Mucosa of stomach (tissue), 1 donor: ENCODE results near the gene DNPEP.

Experiments used
- H3K27me3 ChIP-seq: one replicate; pipeline ENCODE4 v1.7.0; 2013; ENCODE audit warnings: mild to moderate bottlenecking, low read length; ENCODE audit not compliant: control insufficient read depth, insufficient read depth
- H3K36me3 ChIP-seq: one replicate; pipeline ENCODE4 v1.7.0; 2013; ENCODE audit warnings: low read length; ENCODE audit not compliant: control insufficient read depth, insufficient read depth
- H3K4me1 ChIP-seq: one replicate; pipeline ENCODE4 v1.7.0; 2013; ENCODE audit warnings: mild to moderate bottlenecking, low read length; ENCODE audit not compliant: control insufficient read depth, insufficient read depth
- H3K4me3 ChIP-seq: one replicate; pipeline ENCODE4 v1.7.0; 2013; ENCODE audit warnings: low read length
- H3K9ac ChIP-seq: one replicate; pipeline ENCODE4 v1.7.0; 2013; ENCODE audit warnings: mild to moderate bottlenecking, low read length, moderate library complexity
- H3K9me3 ChIP-seq: one replicate; pipeline ENCODE4 v1.7.0; 2013; ENCODE audit warnings: mild to moderate bottlenecking, low read length, moderate library complexity; ENCODE audit not compliant: control insufficient read depth
- donor health status: Pancreatic carcinoma.

DNPEP gene

GRCh38 chr2:219392754-219393153 lies 5.0 kb upstream of the DNPEP start:
- Histone ChIP-seq H3K4me3 (no peak overlapping the region), H3K9me3 (no peaks in the 10 kb centered on the region), H3K36me3 (no peaks in the 10 kb centered on the region), H3K4me1 (peaks cover 5% of the 10 kb centered on the region), H3K27me3 (no peaks in the 10 kb centered on the region), H3K9ac (no peak overlapping the region)

- no peak overlapping the region for H3K4me3 ChIP-seq
Observed at GRCh38 chr2:219388907-219389156, 1.1 kb upstream of the DNPEP start.

GRCh38 chr2:219388121-219388906 lies 602 bp upstream of the DNPEP start:
- Histone ChIP-seq H3K36me3 (peaks cover 15% of the 10 kb centered on the region), H3K4me3 (no peak overlapping the region), H3K27me3 (no peaks in the 10 kb centered on the region), H3K9ac (peak overlapping the region; percentile 56), H3K4me1 (peaks cover 23% of the 10 kb centered on the region), H3K9me3 (no peaks in the 10 kb centered on the region)

More at GRCh38 chr2:219388907-219389156, 1.1 kb upstream of the DNPEP start:
- Histone ChIP-seq H3K27me3 (no peaks in the 10 kb centered on the region), H3K36me3 (peaks cover 15% of the 10 kb centered on the region), H3K4me1 (peaks cover 23% of the 10 kb centered on the region), H3K9ac (peak overlapping the region; percentile 56), H3K9me3 (no peaks in the 10 kb centered on the region)

- Histone ChIP-seq H3K9me3 (no peaks in the 10 kb centered on the region), H3K36me3 (peaks cover 15% of the 10 kb centered on the region), H3K9ac (peak overlapping the region; percentile 86)
Observed at GRCh38 chr2:219386532-219387280, 1.0 kb downstream of the DNPEP start.

GRCh38 chr2:219385958-219386520 lies 1.7 kb downstream of the DNPEP start:
- Histone ChIP-seq H3K4me1 (peaks cover 23% of the 10 kb centered on the region), H3K4me3 (no peak overlapping the region), H3K9ac (no peak overlapping the region), H3K27me3 (no peaks in the 10 kb centered on the region), H3K36me3 (peaks cover 15% of the 10 kb centered on the region), H3K9me3 (no peaks in the 10 kb centered on the region)

More at GRCh38 chr2:219386532-219387280, 1.0 kb downstream of the DNPEP start:
- no peaks in the 10 kb centered on the region for H3K27me3 ChIP-seq
- H3K4me1 ChIP-seq, result peaks cover 23% of the 10 kb centered on the region
- peak overlapping the region; percentile 67 for H3K4me3 ChIP-seq

GRCh38 chr2:219384859-219385258 lies 2.9 kb downstream of the DNPEP start:
- Histone ChIP-seq H3K36me3 (peaks cover 15% of the 10 kb centered on the region), H3K4me1 (peaks cover 23% of the 10 kb centered on the region), H3K9me3 (no peaks in the 10 kb centered on the region), H3K9ac (no peak overlapping the region), H3K27me3 (no peaks in the 10 kb centered on the region), H3K4me3 (no peak overlapping the region)

- Histone ChIP-seq H3K4me3 (no peak overlapping the region), H3K36me3 (peaks cover 15% of the 10 kb centered on the region), H3K4me1 (peaks cover 23% of the 10 kb centered on the region), H3K9me3 (no peaks in the 10 kb centered on the region), H3K9ac (no peak overlapping the region), H3K27me3 (no peaks in the 10 kb centered on the region)
Observed at GRCh38 chr2:219384083-219384713, 3.5 kb downstream of the DNPEP start.

- Histone ChIP-seq H3K9ac (no peak overlapping the region), H3K9me3 (no peaks in the 10 kb centered on the region), H3K27me3 (no peaks in the 10 kb centered on the region), H3K4me1 (peaks cover 11% of the 10 kb centered on the region), H3K4me3 (no peak overlapping the region), H3K36me3 (peaks cover 15% of the 10 kb centered on the region)
Observed at GRCh38 chr2:219381448-219381847, 6.3 kb downstream of the DNPEP start.

- Histone ChIP-seq H3K9ac (no peak overlapping the region), H3K27me3 (no peaks in the 10 kb centered on the region), H3K4me1 (peaks cover 9% of the 10 kb centered on the region), H3K9me3 (no peaks in the 10 kb centered on the region), H3K36me3 (peaks cover 12% of the 10 kb centered on the region), H3K4me3 (no peak overlapping the region)
Observed at GRCh38 chr2:219380926-219381325, 6.8 kb downstream of the DNPEP start.

- Histone ChIP-seq H3K4me1 (no peaks in the 10 kb centered on the region), H3K4me3 (no peak overlapping the region), H3K9ac (no peak overlapping the region), H3K36me3 (no peaks in the 10 kb centered on the region), H3K9me3 (no peaks in the 10 kb centered on the region), H3K27me3 (no peaks in the 10 kb centered on the region)
Observed at GRCh38 chr2:219378163-219378851, 9.4 kb downstream of the DNPEP start.

- Histone ChIP-seq H3K27me3 (no peaks in the 10 kb centered on the region), H3K36me3 (no peaks in the 10 kb centered on the region), H3K9ac (no peak overlapping the region), H3K4me1 (peaks cover 12% of the 10 kb centered on the region), H3K4me3 (no peak overlapping the region), H3K9me3 (no peaks in the 10 kb centered on the region)
Observed at GRCh38 chr2:219369447-219369861, 18.3 kb downstream of the DNPEP start.
